ENCODE measurements around the gene KHNYN.

Gene KHNYN

DNA sequence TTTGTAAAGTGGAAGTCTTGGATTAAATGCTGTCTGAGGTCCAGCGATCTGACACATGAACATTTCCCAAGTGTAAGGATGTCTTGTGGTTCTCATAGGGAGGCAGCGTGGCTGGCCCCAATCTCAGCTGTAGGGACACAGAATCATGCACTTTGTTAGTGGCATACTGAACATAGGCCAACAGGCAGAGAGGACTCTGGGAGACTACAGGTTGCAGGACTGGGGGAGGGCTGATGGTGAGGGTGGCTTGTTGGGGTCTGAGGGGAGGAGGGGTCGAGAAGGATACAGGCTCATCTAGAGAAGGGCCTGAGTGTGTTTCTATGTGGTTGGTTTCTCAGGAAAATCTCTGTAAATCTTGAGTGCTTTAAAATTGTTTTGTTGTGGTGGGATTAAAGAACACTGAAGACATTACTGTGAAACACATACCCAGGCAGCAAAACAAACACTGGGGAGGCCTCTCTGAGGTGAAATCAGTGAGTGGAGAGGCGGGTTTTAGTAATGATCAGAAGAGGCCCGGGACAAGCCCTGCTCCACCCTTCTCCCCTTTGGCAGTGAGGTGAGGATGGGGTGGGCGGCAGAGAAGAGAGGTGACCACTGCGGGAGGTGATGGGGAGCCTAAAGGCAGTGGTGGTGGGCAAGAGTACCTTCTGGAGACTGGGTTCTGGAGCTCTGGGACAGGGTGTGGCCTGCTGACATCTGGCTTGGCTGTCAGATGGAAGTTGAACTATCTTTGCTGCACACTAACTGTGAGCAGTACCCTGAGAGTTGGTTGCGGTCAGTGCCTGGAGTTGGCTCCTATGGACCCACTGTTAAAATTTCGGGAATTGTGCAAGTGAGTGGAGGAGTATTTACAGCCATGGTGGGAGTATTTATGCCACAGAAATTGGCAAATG lies 27.7 kb upstream of the KHNYN start:
- no peak for DNase-seq (ENCODE audit: low read depth)

DNA sequence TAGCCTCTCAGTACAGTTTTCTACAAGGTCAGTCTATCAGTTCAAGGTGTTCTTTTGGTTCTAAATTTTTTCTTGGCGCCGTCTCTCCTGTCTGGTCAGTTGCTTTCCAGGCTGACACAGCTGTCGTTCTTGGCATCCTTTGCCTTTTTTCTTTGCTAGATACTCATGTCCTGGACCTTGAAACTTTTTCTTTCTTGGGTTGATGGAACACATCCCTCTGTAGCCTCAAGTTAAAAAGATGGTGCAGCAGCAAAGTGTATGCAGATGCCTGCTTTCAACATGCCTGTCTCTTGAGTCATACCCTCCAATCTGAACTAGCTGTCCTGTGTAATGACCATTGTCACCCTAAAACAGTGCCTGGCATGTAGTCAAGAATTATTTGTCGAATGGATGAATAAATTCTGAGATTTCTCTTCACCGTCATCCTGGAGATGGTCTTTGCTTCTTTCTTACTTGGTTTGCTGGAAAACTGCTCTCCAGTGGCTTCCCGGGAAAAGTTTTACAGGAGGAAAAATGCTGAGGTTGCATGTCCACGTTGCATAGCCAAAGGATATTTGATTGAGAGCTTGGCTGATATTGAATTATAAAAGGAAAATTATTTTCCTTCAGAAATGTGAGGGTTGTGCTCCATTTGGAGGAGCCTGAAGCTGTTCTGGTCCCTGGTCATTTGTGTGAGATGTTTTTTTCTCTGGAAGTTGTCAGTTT lies 26.3 kb upstream of the KHNYN start:
- DNase-seq (ENCODE audit: low read depth), result no peak

DNA sequence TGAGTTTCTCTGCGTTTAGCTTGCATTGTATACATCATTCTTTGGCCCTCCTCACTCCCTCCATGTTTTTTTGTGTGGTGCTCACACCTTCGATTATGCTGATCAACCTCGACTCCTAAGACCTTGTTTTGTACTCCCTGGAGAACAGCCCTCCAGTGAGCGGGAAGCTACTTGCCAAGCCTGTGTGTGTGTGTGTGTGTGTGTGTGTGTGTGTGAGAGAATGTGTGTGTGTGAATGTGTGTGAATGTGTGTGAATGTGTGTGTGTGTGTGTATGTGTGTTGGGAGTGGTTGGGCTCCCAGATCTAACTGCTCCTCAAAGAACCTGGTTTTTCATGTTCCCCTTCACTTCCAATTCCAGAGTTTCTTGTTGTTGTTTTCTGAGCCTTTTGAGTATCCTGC lies 24.9 kb upstream of the KHNYN start:
- no peak for DNase-seq (ENCODE audit: low read depth)

DNA sequence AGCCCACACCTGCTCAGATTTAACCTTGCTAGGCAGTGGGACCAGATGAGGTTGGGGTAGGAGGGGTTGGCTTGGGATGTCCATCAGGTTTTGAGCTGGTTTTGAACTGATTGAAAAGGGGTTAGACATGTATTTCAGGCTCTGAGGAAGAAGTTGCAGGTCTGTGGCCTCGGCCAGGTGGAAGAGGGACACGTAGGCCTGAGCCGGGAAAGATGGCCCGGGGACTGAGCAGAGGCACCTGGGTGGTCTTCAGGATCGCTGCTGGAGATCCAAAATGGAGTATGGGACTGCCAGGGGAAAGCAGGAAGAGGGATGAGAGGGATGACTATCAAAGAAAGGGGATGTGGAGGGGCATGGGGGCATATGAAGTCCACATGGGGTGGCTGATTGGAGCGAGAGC lies 23.3 kb upstream of the KHNYN start:
- no peak for DNase-seq (ENCODE audit: low read depth)

DNA sequence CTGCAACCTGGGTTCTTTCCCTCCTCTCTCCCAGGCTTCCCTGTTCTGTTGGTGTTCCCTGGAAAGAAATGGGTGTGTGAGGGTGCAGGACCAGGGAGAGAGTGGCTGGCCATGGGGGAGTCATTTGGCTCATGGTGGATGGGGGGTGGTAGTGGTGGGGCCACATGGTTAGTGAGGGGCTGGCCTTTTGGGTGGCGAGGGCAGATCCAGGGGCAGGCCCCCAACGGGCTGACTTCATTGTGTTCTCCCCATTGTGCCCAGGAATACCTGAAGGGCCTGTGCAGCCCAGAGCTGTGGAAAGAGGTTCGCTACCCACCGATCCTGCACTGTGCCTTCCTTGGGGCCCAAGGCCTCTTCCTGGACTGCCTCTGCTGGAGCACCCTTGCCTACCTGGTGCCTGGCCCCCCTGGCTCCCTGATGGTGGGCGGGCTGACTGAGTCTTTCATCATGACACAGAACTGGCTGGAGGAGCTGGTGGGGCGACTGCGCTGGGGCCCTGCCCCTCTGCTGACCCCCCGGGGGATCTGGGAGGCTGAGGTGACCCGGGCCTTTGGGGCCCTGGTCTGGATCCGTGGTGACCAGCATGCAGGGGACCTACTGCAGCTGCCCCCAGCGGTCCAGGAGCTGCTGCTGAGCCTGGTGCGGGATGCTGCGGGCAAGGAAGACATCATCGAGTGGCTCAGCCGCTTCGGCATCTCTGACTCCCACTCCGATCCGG lies 22.0 kb upstream of the KHNYN start:
- DNase-seq (ENCODE audit: low read depth), result no peak

DNA sequence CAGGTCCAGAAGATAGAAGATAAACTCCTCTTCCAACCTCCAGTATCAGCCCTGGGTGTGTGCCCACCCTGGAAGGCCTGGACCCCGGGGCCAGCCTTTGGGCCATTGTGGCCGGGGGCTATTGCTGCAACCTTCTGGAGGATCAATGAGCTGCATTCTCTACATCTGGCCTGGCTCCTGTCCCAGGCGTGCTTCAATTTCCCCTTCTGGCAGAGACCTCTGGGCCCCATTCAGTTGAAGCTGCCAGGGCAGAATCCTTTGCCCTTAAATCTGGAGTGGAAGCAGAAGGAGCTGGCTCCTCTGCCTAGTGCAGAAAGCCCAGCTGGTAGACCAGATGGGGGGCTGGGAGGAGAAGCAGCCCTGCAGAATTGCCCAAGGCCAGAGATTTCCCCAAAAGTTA lies 21.0 kb upstream of the KHNYN start:
- no peak for DNase-seq (ENCODE audit: low read depth)

DNA sequence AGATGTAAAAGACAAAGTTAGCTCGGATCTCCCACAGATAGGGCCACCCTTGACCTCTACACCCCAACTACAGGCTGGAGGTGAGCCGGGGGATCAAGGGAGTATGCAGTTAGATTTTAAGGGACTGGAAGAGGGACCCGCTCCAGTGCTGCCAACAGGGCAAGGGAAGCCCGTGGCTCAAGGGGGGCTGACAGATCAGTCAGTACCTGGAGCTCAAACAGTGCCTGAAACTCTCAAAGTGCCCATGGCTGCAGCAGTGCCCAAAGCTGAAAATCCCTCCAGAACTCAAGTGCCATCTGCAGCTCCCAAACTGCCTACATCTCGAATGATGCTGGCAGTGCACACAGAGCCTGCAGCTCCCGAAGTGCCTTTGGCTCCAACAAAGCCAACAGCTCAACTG lies 20.6 kb upstream of the KHNYN start:
- DNase-seq (ENCODE audit: low read depth), result no peak

DNA sequence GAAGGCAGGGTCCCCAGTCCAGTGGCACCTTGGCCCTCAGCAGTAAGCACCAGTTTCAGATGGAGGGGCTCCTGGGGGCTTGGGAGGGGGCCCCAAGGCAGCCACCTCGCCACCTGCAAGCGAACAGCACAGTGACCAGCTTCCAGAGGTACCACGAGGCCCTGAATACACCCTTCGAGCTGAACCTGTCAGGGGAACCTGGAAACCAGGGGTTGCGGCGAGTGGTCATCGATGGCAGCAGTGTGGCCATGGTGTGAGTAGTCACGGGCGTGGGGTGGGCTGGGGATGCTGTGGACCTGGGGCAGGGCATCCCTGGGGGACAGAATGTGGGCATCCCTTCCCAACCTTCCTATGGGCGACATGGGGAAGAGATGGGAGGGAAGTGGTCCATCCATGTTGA lies 19.8 kb upstream of the KHNYN start:
- no peak for DNase-seq (ENCODE audit: low read depth)

DNA sequence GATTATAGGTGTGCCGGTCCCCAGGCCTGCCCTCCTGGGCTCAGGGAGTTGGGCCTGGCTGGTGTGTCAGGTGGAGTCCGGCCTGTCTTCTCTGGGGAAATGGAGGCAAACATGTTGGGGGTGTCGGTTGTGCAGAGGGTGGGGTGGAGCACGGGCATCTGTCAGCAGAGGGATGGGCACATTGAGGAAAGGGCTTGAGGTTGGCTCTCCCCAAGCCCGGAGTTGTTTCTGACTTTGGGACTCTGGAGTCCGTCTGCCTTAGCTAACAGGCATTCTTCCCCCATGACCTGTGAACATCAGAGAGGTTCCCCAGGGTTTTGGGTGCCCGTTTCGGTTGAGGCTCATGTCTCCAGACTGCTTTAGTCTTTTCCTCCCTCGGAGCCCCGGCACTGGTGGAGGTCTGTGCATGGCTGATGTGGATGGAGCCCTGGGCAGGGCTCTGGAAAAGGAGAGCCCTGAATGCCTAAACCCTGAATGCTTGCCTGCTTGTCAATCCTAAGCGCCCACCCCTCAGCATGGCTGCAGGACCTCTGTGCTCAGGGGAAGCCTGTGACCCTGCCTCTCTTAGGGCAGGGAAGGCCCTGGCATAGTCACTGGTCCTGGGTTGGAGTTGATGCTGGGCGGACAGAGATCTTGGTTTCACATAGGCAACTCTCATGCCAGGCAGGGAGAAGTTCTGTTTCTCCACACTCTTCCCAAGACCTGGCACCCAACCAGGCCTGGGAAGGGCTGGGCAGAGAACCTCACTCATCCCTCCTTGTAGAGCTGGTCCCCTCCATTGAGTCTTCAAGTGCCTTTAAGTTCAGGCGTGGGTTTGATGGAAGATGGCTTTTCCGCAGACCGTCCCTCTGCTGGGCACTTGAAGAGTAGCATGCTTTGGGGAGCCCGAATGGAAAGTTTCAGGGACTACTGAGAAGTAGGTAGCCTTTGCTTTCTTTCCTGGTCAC lies 18.0 kb upstream of the KHNYN start:
- peak; percentile 60 for DNase-seq (ENCODE audit: low read depth)

DNA sequence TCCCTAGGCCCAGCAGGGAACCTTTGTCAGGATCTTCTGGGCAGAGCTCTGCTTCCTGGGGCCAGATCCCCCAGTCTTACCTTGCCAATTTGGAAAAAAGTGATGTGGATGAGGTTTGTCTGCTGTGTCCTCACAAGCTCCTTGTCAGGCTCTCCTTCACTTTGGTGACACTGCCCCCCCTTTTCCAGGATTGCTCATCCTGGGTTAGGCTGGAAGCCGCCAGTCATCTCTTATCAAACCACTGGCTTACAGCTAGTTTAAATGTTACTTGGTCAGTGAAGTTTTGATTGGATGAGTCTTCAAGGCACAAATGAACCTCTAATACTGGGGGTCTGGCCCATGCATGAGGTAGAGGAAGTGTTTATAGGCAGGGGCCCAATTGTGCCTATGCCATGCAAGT lies 15.7 kb upstream of the KHNYN start:
- no peak for DNase-seq (ENCODE audit: low read depth)

DNA sequence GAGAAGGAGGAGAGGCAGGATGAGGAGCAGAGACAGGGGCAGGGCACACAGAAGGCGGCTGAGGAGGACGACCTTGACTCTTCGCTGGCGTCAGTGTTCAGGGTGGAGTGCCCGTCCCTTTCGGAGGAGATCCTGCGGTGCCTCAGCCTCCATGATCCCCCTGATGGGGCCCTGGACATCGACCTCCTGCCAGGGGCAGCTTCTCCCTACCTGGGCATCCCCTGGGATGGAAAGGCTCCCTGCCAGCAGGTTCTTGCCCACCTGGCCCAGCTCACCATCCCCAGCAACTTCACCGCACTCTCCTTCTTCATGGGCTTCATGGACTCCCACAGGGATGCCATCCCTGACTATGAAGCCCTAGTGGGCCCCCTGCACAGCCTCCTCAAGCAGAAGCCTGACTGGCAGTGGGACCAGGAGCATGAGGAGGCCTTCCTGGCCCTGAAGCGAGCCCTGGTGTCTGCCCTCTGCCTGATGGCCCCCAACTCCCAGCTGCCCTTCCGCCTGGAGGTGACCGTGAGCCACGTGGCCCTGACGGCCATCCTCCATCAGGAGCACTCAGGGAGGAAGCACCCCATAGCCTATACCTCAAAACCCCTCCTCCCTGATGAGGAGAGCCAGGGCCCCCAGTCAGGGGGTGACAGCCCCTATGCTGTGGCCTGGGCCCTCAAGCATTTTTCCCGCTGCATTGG lies 14.9 kb upstream of the KHNYN start:
- no peak for DNase-seq (ENCODE audit: low read depth)

DNA sequence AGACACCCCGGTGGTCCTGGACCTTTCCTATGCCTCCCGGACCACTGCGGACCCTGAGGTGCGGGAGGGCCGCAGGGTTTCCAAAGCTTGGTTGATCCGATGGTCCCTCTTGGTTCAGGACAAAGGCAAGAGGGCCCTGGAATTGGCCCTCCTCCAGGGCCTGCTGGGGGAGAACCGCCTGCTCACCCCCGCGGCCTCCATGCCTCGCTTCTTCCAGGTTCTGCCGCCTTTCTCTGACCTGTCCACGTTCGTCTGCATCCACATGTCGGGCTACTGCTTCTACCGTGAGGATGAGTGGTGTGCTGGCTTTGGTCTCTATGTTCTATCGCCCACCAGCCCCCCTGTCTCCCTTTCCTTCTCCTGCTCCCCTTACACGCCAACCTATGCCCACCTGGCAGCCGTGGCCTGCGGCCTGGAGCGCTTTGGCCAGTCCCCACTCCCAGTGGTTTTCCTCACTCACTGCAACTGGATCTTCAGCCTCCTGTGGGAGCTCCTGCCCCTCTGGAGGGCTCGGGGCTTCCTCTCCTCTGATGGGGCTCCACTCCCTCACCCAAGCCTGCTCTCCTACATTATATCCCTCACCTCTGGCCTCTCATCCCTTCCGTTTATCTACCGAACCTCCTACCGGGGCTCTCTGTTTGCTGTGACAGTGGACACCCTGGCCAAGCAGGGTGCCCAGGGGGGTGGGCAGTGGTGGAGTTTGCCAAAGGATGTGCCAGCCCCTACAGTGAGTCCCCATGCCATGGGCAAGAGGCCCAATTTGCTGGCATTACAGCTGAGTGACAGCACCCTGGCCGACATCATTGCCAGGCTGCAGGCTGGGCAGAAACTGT lies 14.1 kb upstream of the KHNYN start:
- no peak for DNase-seq (ENCODE audit: low read depth)

DNA sequence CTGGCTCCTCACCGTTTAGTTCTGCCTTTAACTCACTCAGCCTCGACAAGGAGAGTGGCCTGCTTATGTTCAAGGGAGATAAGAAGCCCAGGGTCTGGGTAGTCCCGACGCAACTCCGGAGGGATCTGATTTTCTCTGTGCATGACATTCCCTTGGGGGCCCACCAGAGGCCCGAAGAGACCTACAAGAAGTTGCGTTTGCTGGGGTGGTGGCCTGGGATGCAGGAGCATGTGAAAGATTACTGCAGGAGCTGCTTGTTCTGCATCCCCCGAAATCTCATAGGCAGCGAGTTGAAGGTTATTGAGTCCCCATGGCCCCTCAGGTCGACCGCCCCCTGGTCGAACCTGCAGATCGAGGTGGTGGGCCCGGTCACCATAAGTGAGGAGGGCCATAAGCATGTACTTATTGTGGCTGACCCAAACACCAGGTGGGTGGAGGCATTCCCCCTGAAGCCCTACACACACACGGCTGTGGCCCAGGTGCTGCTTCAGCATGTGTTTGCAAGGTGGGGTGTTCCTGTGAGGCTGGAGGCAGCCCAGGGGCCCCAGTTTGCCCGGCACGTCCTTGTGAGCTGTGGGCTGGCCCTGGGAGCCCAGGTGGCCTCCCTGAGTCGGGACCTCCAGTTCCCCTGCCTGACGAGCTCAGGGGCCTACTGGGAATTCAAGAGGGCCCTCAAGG lies 13.4 kb upstream of the KHNYN start:
- DNase-seq (ENCODE audit: low read depth), result no peak

DNA sequence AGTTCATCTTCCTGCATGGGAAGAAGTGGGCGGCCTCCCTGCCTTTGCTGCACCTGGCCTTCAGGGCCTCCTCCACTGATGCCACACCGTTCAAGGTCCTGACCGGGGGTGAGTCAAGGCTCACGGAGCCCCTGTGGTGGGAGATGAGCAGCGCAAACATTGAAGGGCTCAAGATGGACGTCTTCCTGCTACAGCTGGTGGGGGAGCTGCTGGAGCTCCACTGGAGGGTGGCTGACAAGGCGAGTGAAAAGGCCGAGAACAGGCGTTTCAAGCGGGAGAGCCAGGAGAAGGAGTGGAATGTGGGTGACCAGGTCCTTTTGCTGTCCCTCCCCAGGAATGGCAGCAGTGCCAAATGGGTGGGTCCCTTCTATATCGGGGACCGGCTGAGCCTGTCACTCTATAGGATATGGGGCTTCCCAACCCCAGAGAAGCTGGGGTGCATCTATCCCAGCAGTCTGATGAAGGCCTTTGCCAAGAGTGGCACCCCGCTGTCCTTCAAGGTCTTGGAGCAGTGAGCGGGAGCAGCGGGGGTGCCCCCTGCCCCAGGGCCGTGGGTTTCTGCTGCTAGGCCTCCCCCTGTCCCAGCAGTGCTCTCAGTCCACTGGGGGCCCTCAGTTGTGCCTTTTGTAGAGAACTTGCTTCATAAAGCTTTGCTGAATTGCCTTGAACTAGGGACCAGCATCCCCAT lies 12.7 kb upstream of the KHNYN start:
- no peak for DNase-seq (ENCODE audit: low read depth)

DNA sequence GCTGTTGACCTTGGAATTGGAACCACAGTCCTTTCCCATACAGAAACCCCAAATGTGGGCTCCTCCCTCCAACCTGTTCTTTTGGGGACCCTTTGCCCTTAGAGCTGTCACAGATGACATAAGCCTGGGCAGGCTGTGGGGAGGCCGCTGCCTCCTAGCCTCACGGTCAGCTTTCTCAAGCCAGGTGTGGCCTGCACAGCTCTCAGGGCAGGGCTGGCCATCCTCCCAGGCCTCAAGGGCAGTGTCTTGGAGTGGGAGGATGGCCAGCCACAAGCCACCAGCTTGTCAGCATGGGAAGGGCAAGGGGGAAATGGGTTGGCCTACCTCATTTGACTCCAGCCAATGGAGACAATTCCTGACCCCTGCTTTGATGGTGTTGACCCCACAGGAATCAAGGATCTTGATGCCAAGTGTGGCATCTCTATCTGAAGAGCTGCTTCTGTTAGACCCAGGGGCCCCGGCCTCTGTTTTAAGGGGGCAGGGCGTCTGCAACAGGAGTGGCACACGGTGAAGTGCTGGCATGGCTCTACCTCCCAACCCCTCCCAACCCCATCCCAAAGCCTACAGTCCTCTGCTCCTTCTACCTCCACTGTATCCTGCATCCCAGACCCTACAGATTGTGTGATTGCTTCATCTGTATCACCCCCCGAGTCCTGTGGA lies 11.8 kb upstream of the KHNYN start:
- no peak for DNase-seq (ENCODE audit: low read depth)

DNA sequence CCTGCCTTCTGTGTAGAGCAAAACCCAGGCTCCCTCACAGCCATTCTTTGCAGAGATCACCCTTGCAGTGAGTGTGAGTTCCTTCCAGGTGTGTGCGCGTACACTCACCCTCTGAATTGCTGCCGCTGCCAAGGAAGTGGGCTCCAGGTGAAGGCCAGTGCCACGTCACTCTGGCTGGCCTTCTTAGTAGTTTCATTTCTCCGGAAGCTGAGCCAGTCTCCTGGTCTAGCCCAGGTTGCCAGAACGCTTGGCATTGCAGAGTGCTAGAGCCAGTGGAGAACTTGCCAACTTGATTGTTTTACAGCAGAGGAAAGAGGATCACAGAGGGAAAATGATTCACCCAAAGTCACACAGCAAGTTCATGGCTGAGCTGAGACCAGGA lies 11.3 kb upstream of the KHNYN start:
- DNase-seq (ENCODE audit: low read depth), result no peak

DNA sequence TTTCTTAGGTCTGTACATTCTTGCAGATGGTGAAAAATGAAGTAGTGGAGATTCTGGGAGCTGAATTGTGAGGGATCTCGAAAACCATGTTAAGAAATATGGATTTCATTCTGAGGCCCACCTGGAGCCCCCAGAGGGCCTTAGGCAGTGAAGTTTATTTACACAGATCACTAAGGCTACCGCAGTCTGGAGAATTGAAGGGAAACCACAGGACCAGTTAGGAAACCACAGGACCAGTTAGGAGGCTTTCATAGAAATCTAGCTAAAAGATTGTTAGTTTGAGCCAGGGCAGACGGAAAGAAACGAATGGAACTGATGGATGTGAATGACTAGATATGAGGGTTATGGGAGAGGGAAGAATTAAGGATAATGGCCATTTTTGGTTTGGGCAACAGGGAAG lies 7.5 kb upstream of the KHNYN start:
- DNase-seq (ENCODE audit: low read depth), result no peak

All from amniotic epithelial cell (primary cell).